GM18907 (cell line): ENCODE data around the gene NAA20.
A peak's percentile ranks its signal among the peaks of the same experiment; 100 is the strongest.

Source experiments
- ATAC-seq: cut with Tn5 transposase; IDR thresholded peaks from one replicate; pipeline ENCODE4 v1.9.1; 2021; ENCODE audit warnings: mild to moderate bottlenecking, moderate library complexity; ENCODE audit not compliant: unreplicated experiment

NAA20 gene

DNA sequence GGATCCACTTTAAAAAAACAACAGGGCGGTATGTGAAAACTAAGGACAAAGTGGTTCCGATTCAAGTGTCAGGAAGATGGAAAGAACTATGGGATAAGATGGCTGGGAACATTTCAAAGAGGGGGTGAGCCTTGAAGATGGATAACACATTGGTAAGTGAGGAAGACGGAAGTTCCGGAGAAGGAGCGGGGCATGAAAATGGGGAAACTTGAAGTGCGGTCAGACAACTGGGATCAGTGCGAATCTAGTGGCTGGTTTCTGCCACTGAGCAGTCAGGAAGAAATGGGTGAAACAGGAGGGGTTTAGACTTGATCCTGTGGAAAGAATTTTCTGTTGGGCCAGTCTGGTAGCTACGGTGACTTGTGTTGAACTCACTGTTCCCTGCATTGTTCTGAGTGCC is 1.2 kb downstream of the NAA20 start:
- no peak for ATAC-seq

DNA sequence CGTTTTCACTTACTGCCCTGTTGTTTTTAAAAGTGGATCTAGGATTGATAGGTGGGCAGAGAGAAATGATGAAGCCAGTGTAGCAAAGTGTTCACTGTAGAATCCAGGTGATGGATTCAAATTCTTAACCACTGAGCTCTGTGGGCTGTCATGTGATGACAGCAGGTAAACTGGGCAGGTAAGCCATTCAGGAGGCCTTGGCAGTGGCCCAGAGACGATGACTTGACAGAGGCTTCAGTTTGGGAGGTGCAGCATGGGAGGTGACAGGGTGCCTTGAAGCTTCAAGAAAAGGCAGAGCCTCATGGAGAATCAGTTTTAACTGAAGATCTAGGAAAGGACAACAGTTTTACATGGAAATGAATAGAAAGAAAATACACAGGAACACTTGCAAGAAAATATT is 2.0 kb downstream of the NAA20 start:
- no peak for ATAC-seq

- ATAC-seq = no peak
Observed at GRCh38 chr20:20020908-20021307, 3.7 kb downstream of the NAA20 start.

GRCh38 chr20:20021835-20022234 is 4.7 kb downstream of the NAA20 start:
- ATAC-seq = no peak

DNA sequence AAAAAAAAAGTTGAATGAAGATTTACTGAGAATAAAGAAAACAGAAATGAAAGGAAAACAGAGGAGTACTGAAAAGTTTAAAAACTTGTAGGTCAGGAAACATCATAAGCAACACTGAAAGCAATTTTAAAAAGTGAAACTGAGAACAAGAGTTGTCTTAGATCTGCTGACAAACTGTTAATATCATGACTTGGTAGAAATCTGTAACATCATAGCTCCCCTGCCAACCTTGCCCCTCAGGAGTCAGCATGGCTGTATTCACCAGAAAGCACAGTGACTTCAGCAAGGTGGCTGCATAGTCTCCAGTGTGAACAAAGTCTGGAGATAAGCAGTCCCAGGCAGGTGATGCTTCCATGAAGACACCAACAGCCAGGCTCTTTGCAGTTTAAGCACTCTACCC is 5.3 kb downstream of the NAA20 start:
- peak; percentile 70 for ATAC-seq

- no peak for ATAC-seq
Observed at GRCh38 chr20:20023395-20023794, 6.2 kb downstream of the NAA20 start.

DNA sequence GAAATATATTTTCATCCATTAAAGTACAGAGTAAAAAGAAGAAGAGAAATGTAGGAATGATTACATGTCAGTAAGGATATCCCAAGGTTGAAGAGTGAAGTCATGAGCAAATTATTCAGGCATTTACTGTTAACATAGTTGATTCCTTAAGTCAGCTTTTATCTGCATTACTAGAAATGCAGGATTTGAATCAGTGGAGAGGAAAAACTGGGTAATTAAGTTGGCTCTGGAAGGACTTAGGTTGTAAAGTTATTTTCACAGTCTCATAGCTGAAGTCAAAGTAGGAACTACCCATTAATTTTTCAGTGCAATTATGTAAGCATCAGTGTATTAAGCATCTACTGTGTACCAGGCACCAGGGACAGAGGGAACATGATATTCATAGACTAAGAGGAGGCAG is 7.8 kb downstream of the NAA20 start:
- no peak for ATAC-seq

- ATAC-seq = no peak
Observed at GRCh38 chr20:20027284-20027683, 10.1 kb downstream of the NAA20 start.

DNA sequence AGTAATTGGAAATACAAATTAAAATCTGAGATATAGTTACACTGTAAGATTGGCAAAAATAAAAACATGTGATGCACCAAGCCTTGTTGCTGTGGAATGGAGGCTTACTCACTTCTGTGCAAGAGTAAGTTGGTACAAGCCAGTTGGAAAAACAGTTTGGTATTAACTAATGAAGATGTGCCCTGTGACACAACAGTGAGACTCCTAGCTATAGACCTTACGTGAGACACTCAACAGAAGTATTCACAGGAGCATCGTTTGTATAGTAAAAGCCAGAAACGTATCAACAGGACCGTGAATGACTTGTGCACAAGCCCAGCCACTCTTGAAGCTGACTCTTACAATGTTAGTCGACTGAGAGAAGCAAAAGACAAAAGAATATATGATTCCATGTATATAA is 14.6 kb downstream of the NAA20 start:
- ATAC-seq = no peak

DNA sequence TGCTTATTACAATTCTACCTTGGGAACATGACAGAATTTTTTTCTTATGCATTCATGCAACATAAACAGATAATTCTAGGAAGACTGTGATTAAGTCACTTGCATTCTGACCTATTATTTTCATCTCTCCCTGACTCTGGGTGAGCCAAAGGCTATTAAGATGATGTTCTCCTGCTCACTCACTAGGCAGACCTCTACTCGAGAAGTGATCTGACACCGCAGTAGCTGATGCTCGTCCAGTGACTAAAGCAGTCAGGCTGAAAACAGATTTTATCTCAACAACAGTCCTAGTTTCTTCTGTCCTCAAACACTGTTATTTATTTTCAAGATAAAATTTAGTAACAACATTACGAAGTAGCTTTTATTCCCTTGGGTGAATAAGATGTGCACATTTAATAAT is 17.3 kb downstream of the NAA20 start:
- ATAC-seq = no peak

GRCh38 chr20:20036756-20037155 is 19.6 kb downstream of the NAA20 start:
- ATAC-seq = no peak

- no peak for ATAC-seq
Observed at GRCh38 chr20:20037960-20038359, 20.8 kb downstream of the NAA20 start.

DNA sequence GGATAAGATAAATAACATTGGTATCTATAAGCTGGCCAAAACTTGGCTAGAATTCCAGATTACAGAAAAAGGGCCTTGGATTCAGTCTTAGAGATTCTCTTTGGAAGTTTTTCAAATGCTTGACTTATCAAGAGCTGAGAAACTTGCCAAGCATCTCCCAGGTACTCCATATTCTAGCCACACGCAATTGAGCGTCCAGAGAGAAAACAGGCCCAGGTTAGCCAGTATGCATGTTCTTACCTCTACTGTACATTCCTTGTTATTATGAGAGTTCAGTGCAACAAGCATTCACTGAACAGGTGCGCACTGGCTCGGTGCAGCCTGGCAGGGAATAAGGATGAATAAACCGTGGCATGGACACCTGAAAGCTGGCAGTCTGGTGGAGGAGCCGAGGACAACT is 21.4 kb downstream of the NAA20 start:
- no peak for ATAC-seq

DNA sequence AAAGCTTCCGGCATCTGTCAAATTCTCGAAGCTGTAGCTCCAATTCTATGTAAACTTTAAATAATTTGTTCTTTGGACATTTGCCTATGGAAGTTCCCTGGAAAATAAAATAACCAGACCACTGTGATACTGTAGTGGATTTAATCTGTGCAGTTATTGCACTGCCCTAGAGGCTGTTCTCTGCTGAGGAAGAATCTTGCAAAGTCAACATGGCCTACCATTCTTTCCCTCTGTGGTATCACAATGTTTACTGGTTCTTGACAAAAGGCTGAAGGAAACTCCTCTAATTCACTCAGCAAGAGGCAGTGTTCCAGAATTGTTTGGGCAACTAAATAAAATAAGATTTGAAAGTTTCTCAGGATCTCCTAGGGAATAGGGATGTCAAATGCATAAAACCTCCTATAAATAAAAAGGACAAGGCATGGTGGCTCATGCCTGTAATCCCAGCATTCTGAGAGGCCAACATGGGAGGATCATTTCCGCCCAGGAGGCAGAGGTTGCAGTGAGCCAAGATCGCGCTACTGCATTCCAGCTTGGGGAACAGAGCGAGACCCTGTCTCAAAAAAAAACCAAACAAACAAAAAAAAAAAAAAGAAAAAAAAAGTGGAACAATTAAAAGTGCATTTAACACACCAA is 22.7 kb downstream of the NAA20 start:
- no peak for ATAC-seq

- ATAC-seq = no peak
Observed at GRCh38 chr20:20051767-20052073, 34.6 kb downstream of the NAA20 start.

GRCh38 chr20:20052074-20052970 is 35.2 kb downstream of the NAA20 start, which contains the start of the genes CFAP61 and CRNKL1:
Gene CFAP61, plus strand, starts transcription at chr20:20052532. Its CDS starts 4,122 bp downstream, at chr20:20056654.
Gene CRNKL1, minus strand, starts transcription at chr20:20052466. Its CDS starts 124 bp downstream, at chr20:20052342.
- peak; percentile 95 for ATAC-seq

- no peak for ATAC-seq
Observed at GRCh38 chr20:20060234-20060998, 43.3 kb downstream of the NAA20 start.

GRCh38 chr20:20063941-20064702 is 47.0 kb downstream of the NAA20 start:
- no peak for ATAC-seq

DNA sequence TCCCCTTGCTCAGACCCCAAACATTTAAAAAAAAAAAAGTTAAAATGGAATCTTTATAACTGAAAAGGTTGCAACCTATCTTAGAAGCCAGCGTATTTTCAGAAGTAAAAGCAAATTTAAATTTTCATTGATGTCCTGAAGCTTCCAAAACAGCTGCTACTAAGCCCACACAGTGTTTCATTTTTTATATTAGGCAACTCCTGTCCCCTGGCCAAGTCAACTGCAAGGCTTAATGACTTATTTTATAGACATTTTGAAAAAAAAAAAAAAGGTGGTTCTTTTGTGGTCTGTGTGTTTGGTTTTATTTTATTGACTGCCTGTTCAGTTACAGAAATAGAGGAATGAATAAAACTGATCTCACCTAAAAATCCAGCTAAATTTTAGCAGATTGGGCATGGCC is 48.2 kb downstream of the NAA20 start:
- ATAC-seq = no peak

DNA sequence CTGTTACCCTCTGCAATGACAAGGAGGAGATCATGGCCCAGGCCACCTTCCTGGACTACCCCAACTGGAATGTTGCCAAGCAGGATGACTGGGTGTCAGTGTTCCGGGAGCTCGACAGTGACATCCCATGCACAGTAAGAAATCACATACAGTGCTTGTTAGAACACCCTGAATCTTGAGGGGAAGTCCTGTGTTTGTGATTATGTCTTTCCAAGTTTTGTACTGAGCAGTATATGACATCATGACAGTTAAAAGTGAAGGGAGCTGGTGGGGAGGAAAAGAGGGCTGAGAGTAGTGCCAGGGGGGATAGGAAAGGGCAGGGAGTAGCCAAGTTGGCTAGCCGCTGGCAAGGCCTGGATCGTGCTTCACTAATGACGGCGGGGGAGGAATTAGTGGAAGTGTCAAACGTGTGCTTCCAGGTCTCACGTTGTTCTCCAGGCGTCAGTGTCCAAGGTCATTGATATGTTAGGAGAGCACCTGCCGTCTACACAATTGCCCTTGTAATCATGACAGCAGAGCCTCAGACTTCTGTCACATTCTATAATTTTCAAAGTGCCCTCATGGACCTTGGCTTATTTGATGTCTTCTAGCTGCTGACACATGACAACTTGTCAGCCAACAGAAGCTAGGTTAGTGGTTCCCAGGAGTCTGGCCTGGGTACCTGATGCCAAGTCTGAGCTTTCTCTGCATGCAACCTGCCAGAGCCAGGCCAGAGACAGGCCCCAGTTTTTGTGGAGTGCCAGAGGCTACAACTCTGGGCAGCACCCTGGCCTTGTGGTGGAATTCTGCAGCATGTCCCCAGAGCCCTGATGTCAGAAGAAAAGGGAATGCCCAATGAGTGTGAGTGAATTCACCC is 53.9 kb downstream of the NAA20 start:
- no peak for ATAC-seq
